Left lung (tissue), 10 donors: ENCODE measurements around the gene PRSS36. TPM values are rescaled to one million over a fixed set of nuclear protein-coding genes. Genes with fewer than 3 reads are reported as not detected.

Experiments
- ATAC-seq: fragments of 200-7000 bp; cut with Tn5 transposase; one replicate; pipeline ENCODE4 v1.9.1; 2020; ENCODE audit warnings: moderate library complexity
- DNase-seq, 4 donors: peaks; one replicate each; pipeline ENCODE4 v3.0.0-alpha.2; 2013 to 2020
- H3K27ac ChIP-seq, 2 donors: fragments of 200-600 bp; sonication (generic) in 1 of 2; one replicate each; pipeline versions ENCODE4 v1.5.0 to v1.8.0; 2020 to 2021
- H3K27me3 ChIP-seq, 2 donors: fragments of 200-600 bp; sonication (generic) in 1 of 2; one replicate each; pipeline versions ENCODE4 v1.5.0 to v1.8.0; 2020 to 2021
- H3K36me3 ChIP-seq, 2 donors: fragments of 200-600 bp; sonication (generic) in 1 of 2; one replicate each; pipeline versions ENCODE4 v1.5.0 to v1.8.0; 2020 to 2021
- H3K4me1 ChIP-seq, 2 donors: fragments of 200-600 bp; one replicate each; pipeline ENCODE4 v1.8.0; 2021
- H3K4me3 ChIP-seq, 2 donors: fragments of 200-600 bp; sonication (generic) in 1 of 2; one replicate each; pipeline versions ENCODE4 v1.5.0 to v1.8.0; 2020 to 2021; ENCODE audit warnings: mild to moderate bottlenecking in 1 of 2
- H3K9me3 ChIP-seq, 2 donors: fragments of 200-600 bp; sonication (generic) in 1 of 2; one replicate each; pipeline versions ENCODE4 v1.5.0 to v1.8.0; 2020 to 2021
- intact Hi-C, 2 donors: fragments of 100-400 bp; cut with DNase I; formaldehyde crosslinking; loops; one replicate each; pipeline versions ENCODE4 v1.11.2 to v1.14.2; 2022
- polyA plus RNA-seq, 6 donors: library from polyadenylated mRNA; unstranded; fragments of 120-200 nt; gene quantifications; one replicate each; pipeline ENCODE4 v1.2.1, GENCODE V29; 2013; ENCODE audit not compliant: insufficient read length in 6 of 6
- total RNA-seq, 2 donors: library from RNA; stranded (reverse); fragmentation: NEBNext Ultra II Directional; extraction: Animal tissue kit (Norgen Biotek cat#: 25700); gene quantifications; one replicate each; pipeline ENCODE4 v1.2.1, GENCODE V29; 2021
- TF ChIP-seq, protein P1 (sequence below), 2 donors: fragments of 200-600 bp; sonication (generic) in 1 of 2; IDR thresholded peaks; one replicate each; pipeline versions ENCODE4 v1.5.0 to v1.8.0; 2021; ENCODE audit warnings: antibody characterized with exemption in 2 of 2
- donor health status: DM: no; HTN: yes; CAD: no.
- donor health status: DM: no; HTN: no; CAD: no.

Gene PRSS36
- total and polyA plus RNA-seq, 8 donors = 0.70 to 5.8 (median 2.1) TPM

DNA sequence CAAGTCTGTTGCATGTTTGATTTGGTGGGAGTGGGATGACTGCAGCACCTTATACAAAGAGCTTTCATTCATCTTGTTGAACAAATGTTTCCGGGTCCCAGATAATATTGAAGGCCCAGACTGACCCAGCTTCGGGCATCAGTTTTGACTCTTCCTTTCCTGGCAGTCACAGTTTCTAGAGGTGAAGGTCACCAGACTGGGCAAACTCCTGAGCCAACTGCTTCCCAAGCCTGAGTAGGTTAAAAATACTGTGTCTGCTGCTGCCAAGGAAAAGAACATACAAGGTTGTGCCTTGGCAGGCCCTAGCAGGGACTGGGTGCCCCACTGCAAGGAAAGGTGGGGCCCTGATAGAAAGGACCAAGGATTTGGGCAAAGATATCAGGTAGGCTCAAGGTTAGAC, 37.2 kb downstream of the PRSS36 start:
- no peak for ATAC-seq
- peak overlapping the region; percentile 46 to 90 for H3K27ac ChIP-seq
- H3K9me3 ChIP-seq = no peaks in the 10 kb centered on the region
- H3K27me3 ChIP-seq = no peaks in the 10 kb centered on the region
- TF ChIP-seq, protein P1, sequence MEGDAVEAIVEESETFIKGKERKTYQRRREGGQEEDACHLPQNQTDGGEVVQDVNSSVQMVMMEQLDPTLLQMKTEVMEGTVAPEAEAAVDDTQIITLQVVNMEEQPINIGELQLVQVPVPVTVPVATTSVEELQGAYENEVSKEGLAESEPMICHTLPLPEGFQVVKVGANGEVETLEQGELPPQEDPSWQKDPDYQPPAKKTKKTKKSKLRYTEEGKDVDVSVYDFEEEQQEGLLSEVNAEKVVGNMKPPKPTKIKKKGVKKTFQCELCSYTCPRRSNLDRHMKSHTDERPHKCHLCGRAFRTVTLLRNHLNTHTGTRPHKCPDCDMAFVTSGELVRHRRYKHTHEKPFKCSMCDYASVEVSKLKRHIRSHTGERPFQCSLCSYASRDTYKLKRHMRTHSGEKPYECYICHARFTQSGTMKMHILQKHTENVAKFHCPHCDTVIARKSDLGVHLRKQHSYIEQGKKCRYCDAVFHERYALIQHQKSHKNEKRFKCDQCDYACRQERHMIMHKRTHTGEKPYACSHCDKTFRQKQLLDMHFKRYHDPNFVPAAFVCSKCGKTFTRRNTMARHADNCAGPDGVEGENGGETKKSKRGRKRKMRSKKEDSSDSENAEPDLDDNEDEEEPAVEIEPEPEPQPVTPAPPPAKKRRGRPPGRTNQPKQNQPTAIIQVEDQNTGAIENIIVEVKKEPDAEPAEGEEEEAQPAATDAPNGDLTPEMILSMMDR (IDR thresholded peaks at IDR 0.05) = no peak
- H3K4me1 ChIP-seq = peaks cover 9 to 71% of the 10 kb centered on the region in 2 donors
- H3K36me3 ChIP-seq = peaks cover 0 to 39% of the 10 kb centered on the region in 2 donors
- no peak overlapping the region for H3K4me3 ChIP-seq
- no peak for DNase-seq
- intact Hi-C loops = no loop called here

DNA sequence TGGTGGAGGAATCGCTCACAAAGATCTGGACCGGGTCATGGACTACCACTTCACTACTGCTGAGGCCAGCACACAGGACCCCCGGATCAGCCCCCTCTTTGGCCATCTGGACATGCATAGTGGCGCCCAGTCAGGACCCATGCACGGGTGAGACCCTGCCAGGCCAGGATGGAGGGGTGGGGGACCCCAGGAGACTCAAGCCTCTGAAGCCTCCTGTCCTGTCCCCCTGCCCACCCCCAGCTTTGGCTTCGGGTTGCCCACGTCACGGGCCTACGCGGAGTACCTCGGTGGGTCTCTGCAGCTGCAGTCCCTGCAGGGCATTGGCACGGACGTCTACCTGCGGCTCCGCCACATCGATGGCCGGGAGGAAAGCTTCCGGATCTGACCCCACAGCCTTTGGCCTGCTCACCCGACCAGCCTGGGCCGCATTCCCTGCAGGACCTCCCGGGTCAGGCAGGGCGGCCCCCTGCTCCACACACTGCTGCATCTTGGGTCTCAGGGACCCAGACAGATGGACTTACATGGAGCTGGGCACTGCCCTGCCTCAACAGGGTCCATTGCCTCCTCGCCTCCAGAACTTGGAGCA, 37.9 kb downstream of the PRSS36 start:
- Histone ChIP-seq H3K36me3 (peaks cover 0 to 39% of the 10 kb centered on the region in 2 donors), H3K4me3 (no peak overlapping the region), H3K27me3 (no peaks in the 10 kb centered on the region), H3K9me3 (no peaks in the 10 kb centered on the region), H3K27ac (peak overlapping the region in 1 of 2 donors; percentile 90), H3K4me1 (peaks cover 9 to 74% of the 10 kb centered on the region in 2 donors)
- intact Hi-C loops = no loop called here
- ATAC-seq (no peak), DNase-seq (no peak)
- TF ChIP-seq, protein P1 (IDR thresholded peaks at IDR 0.05) = no peak

DNA sequence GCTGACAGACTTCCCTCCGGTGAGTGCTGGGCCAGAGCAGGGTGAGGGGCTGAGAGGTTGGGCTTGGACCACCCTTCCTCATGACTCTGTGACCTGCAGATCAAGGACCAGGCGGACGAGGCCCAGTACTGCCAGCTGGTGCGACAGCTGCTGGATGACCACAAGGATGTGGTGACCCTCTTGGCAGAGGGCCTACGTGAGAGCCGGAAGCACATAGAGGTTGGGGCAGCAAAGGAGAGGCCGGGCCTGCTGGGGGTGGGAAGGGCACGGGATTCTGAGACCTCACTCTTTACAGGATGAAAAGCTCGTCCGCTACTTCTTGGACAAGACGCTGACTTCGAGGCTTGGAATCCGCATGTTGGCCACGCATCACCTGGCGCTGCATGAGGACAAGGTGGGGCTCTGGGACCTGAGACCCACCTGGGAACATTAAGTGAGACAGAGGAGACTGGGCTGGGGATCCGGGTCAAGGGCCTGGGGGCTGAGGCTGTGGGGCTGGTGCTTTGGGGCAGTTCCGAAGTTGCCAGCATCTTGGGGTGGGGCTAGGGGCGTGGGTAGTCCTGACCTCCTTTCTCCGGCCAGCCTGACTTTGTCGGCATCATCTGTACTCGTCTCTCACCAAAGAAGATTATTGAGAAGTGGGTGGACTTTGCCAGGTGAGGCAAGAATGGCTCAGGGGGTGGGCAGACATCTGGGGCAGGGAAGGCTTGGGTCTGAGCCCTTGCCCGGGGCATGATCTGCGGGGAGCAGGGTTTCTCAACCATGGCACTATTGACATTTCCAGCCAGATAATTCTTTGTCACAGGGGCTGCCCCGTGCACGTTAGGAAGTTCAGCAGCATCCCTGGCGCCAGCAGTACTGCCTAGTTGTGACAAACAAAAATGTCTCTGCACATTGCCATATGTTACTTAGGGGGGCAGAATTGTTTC, 39.5 kb downstream of the PRSS36 start:
- no peak for DNase-seq
- no peak for ATAC-seq
- Histone ChIP-seq H3K27me3 (no peaks in the 10 kb centered on the region), H3K4me3 (no peak overlapping the region), H3K36me3 (peaks cover 0 to 39% of the 10 kb centered on the region in 2 donors), H3K9me3 (no peaks in the 10 kb centered on the region), H3K27ac (no peak overlapping the region), H3K4me1 (peaks cover 14 to 65% of the 10 kb centered on the region in 2 donors)
- intact Hi-C loops = no loop called here
- TF ChIP-seq, protein P1 (IDR thresholded peaks at IDR 0.05) = no peak

DNA sequence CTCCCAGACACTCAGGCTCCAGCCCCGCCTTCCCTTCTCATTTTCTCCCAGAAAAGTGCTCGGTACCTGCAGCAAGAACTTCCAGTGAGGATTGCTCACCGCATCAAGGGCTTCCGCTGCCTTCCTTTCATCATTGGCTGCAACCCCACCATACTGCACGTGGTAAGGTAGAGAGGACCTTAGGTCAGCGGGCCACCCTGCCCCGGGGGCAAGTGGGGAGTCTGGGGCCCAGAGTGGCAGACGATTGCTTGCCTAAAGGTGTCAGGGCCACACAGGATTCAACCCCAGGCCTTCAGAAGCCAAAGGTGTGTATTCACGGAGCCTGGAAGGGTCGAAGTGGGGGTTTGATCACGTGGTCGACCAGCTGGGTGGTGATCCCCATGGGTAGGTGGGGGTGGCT, 40.2 kb downstream of the PRSS36 start:
- intact Hi-C loops = no loop called here
- TF ChIP-seq, protein P1 (IDR thresholded peaks at IDR 0.05) = no peak
- peaks cover 14 to 62% of the 10 kb centered on the region in 2 donors for H3K4me1 ChIP-seq
- peaks cover 0 to 39% of the 10 kb centered on the region in 2 donors for H3K36me3 ChIP-seq
- DNase-seq = no peak
- ATAC-seq = no peak
- peak overlapping the region in 1 of 2 donors; percentile 96 for H3K4me3 ChIP-seq
- H3K27ac ChIP-seq = no peak overlapping the region
- H3K27me3 ChIP-seq = no peaks in the 10 kb centered on the region
- no peaks in the 10 kb centered on the region for H3K9me3 ChIP-seq
